Measurements from ENCODE around the gene ZFP36L2. TPM values are rescaled to one million over a fixed set of nuclear protein-coding genes. Genes with fewer than 3 reads are reported as not detected.

ZFP36L2 gene
- total and polyA plus RNA-seq, 2 donors (not counting 3 experiments of a cell fraction or from before 2014, with no cell fraction given), result 14.5 to 75.9 TPM

- TF ChIP-seq, protein P1, sequence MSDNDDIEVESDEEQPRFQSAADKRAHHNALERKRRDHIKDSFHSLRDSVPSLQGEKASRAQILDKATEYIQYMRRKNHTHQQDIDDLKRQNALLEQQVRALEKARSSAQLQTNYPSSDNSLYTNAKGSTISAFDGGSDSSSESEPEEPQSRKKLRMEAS (IDR thresholded peaks at IDR 0.05; ENCODE audit: insufficient read depth, insufficient read length), result no peak
- TF ChIP-seq MYC (IDR thresholded peaks at IDR 0.05; ENCODE audit: low read depth, low read length), result no peak
- TF ChIP-seq EZH2 (IDR thresholded peaks at IDR 0.05; ENCODE audit: borderline replicate concordance, low read depth, low read length, severe bottlenecking), result no peak
- no peak for TF ChIP-seq CTCF (IDR thresholded peaks at IDR 0.05; ENCODE audit: extremely low read depth in 1 of 2, insufficient read depth in 1 of 2, low read depth in 1 of 2, low read length in 2 of 2)
- H3K9me3 ChIP-seq (replicated peaks; ENCODE audit: control insufficient read depth, insufficient read depth, low read length), result no peaks in the 10 kb centered on the region
- H4K20me1 ChIP-seq (replicated peaks; ENCODE audit: control insufficient read depth, extremely low read depth, insufficient read depth, low read length), result no peaks in the 10 kb centered on the region
- DNase-seq (ENCODE audit: low read depth, low spot score), result no peak
- H3K27me3 ChIP-seq (ENCODE audit: control insufficient read depth in 2 of 2, insufficient read depth in 2 of 2, low read length in 2 of 2), result no peaks in the 10 kb centered on the region
- ChIA-PET CTCF (interaction anchor here (1.2 to 1.5 kb wide), 4 partner anchors 12 to 161 kb away, joined by 3 to 4 read pairs (median 4); no protein-coding TSS in a partner anchor), POLR2A (no interaction called here)
- no peaks in the 10 kb centered on the region for H3K79me2 ChIP-seq (ENCODE audit: control insufficient read depth, insufficient read depth, low read length)
- no peaks in the 10 kb centered on the region for H3K36me3 ChIP-seq (ENCODE audit: control insufficient read depth in 2 of 2, extremely low read depth in 1 of 2, insufficient read depth in 2 of 2, low read length in 2 of 2)
- H3K4me1 ChIP-seq (ENCODE audit: control insufficient read depth, extremely low read depth, insufficient read depth, low read length), result peaks cover 16% of the 10 kb centered on the region
- dilution Hi-C loops (cut with MboI; ENCODE audit: extremely low pct_ligation_motif_present, low sequenced_read_pairs), result no loop called here
- no peak overlapping the region for H3K9ac ChIP-seq (replicated peaks; ENCODE audit: extremely low read depth, insufficient read depth, low read length)
- no peak for FAIRE-seq
- no peak overlapping the region for H3K4me2 ChIP-seq (ENCODE audit: insufficient read depth, low read length)
- H3K4me3 ChIP-seq (replicated peaks in 1 of 3; ENCODE audit: insufficient read depth in 1 of 3, low read depth in 1 of 3, low read length in 3 of 3), result no peak overlapping the region
- no peak overlapping the region for H3K27ac ChIP-seq (ENCODE audit: insufficient read depth, low read depth, low read length)
- no peak overlapping the region for H2AFZ ChIP-seq (ENCODE audit: low read depth, low read length)
- no peaks in the 10 kb centered on the region for H3K9me1 ChIP-seq (replicated peaks; ENCODE audit: control insufficient read depth, extremely low read depth, insufficient read depth, low read length)
- intact Hi-C loops (cut with micrococcal nuclease), result loop anchor here (10.0 kb wide), 1 partner anchor 219 kb away; no protein-coding TSS in a partner anchor
- BruUV-seq (replicated peaks), result no TSS peak
Observed at GRCh38 chr2:43265421-43265820, 39.0 kb upstream of the ZFP36L2 start.

DNA sequence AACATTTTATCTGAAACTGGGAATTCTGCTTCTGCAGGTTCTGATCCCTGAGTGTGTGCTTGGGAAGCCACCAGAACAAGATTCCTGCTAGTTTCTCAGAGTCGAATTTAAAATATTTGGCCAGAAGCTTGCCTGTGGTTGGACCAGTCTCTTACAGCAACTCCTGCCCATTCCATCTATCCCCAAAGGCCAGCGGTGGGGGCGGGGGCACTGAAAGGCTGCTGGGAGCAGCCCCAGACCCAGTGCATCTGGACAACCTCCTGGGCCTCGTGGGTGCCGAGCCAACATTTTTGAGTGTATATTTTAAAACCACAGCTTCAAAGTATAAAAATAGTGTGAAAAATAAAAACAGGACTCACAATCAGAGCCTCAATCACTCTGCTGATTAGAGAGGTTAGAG is 38.6 kb upstream of the ZFP36L2 start:
- FAIRE-seq (no peak), DNase-seq (ENCODE audit: low read depth, low spot score) (no peak)
- no TSS peak for BruUV-seq (replicated peaks)
- dilution Hi-C loops (cut with MboI; ENCODE audit: extremely low pct_ligation_motif_present, low sequenced_read_pairs) (no loop called here), intact Hi-C loops (cut with micrococcal nuclease) (loop anchor here (10.0 kb wide), 1 partner anchor 220 kb away; no protein-coding TSS in a partner anchor)
- Histone ChIP-seq H3K79me2 (ENCODE audit: control insufficient read depth, insufficient read depth, low read length) (no peaks in the 10 kb centered on the region), H2AFZ (ENCODE audit: low read depth, low read length) (no peak overlapping the region), H3K9ac (replicated peaks; ENCODE audit: extremely low read depth, insufficient read depth, low read length) (no peak overlapping the region), H4K20me1 (replicated peaks; ENCODE audit: control insufficient read depth, extremely low read depth, insufficient read depth, low read length) (no peaks in the 10 kb centered on the region), H3K4me3 (replicated peaks in 1 of 3; ENCODE audit: insufficient read depth in 1 of 3, low read depth in 1 of 3, low read length in 3 of 3) (no peak overlapping the region), H3K27ac (ENCODE audit: insufficient read depth, low read depth, low read length) (no peak overlapping the region), H3K9me1 (replicated peaks; ENCODE audit: control insufficient read depth, extremely low read depth, insufficient read depth, low read length) (no peaks in the 10 kb centered on the region), H3K4me2 (ENCODE audit: insufficient read depth, low read length) (no peak overlapping the region), H3K9me3 (replicated peaks; ENCODE audit: control insufficient read depth, insufficient read depth, low read length) (no peaks in the 10 kb centered on the region), H3K4me1 (ENCODE audit: control insufficient read depth, extremely low read depth, insufficient read depth, low read length) (peaks cover 15% of the 10 kb centered on the region), H3K27me3 (ENCODE audit: control insufficient read depth in 2 of 2, insufficient read depth in 2 of 2, low read length in 2 of 2) (no peaks in the 10 kb centered on the region), H3K36me3 (ENCODE audit: control insufficient read depth in 2 of 2, extremely low read depth in 1 of 2, insufficient read depth in 2 of 2, low read length in 2 of 2) (no peaks in the 10 kb centered on the region)
- POLR2A ChIA-PET, result no interaction called here
- CTCF ChIA-PET, result interaction anchor here (1.2 to 1.3 kb wide), 3 partner anchors 12 to 162 kb away, joined by 3 to 4 read pairs (median 4); no protein-coding TSS in a partner anchor
- TF ChIP-seq EZH2 (IDR thresholded peaks at IDR 0.05; ENCODE audit: borderline replicate concordance, low read depth, low read length, severe bottlenecking) (no peak), POLR2AphosphoS5 (IDR thresholded peaks at IDR 0.05; ENCODE audit: insufficient read depth, low read depth, low read length) (no peak), MYC (IDR thresholded peaks at IDR 0.05; ENCODE audit: low read depth, low read length) (no peak), JUN (IDR thresholded peaks at IDR 0.05; ENCODE audit: borderline replicate concordance, insufficient read depth, insufficient read length, low read depth) (no peak)
